AG04449 (cell line): ENCODE measurements around the gene CEACAM21.

ENCODE experiments used
- CTCF ChIA-PET: fragments of 350-600 bp; formaldehyde crosslinking; extraction: SDS; loops from one replicate; lab custom pipeline; 2021; ENCODE audit warnings: antibody characterized with exemption; lab: Yijun Ruan, JAX
- POLR2A ChIA-PET: fragments of 400-600, 350-600 bp; formaldehyde crosslinking; extraction: SDS; loops from one replicate; lab custom pipeline; 2020; ENCODE audit warnings: antibody characterized with exemption, inconsistent platforms; lab: Yijun Ruan, JAX
- DNase-seq: peaks from one replicate; pipeline ENCODE4 v3.0.0-alpha.2; 2010; ENCODE audit warnings: low read depth, low spot score
- H3K4me3 ChIP-seq: 2 replicates; pipeline ENCODE4 v1.5.1; 2011; ENCODE audit warnings: low read depth, mild to moderate bottlenecking, control low read depth, low read length
- TF ChIP-seq, protein P1 (sequence below): IDR thresholded peaks from one replicate; pipeline ENCODE4 v1.5.1; 2011; ENCODE audit warnings: mild to moderate bottlenecking, moderate library complexity, low read length, control low read depth, inconsistent platforms; ENCODE audit not compliant: insufficient read depth; ENCODE audit errors: missing control alignments

The CEACAM21 gene

DNA sequence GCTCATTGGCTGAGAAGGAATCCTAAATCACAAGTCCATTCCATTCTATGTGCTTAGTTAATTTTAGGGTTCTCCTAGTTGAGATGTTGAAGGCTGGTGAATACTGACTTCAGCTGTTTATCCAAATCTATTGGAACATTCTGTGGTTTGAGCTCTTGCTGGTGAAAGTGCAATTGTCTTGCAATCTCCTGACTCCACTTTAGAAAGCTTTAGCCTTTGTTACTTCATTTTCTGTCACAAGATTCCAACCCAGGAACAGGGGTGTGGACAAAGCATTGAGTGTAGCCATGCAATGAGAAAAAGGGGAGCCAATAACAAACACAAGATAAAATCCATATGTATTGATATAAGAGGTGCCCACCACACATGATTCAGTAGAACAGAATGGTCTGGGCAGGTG is 15.0 kb downstream of the CEACAM21 start:
- DNase-seq: no peak
- H3K4me3 ChIP-seq: no peak overlapping the region
- ChIA-PET POLR2A (no interaction called here), CTCF (interaction anchor here (1.1 to 1.3 kb wide), 2 partner anchors 12 to 141 kb away, joined by 3 read pairs; no protein-coding TSS in a partner anchor)
- TF ChIP-seq, protein P1, sequence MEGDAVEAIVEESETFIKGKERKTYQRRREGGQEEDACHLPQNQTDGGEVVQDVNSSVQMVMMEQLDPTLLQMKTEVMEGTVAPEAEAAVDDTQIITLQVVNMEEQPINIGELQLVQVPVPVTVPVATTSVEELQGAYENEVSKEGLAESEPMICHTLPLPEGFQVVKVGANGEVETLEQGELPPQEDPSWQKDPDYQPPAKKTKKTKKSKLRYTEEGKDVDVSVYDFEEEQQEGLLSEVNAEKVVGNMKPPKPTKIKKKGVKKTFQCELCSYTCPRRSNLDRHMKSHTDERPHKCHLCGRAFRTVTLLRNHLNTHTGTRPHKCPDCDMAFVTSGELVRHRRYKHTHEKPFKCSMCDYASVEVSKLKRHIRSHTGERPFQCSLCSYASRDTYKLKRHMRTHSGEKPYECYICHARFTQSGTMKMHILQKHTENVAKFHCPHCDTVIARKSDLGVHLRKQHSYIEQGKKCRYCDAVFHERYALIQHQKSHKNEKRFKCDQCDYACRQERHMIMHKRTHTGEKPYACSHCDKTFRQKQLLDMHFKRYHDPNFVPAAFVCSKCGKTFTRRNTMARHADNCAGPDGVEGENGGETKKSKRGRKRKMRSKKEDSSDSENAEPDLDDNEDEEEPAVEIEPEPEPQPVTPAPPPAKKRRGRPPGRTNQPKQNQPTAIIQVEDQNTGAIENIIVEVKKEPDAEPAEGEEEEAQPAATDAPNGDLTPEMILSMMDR: no peak

DNA sequence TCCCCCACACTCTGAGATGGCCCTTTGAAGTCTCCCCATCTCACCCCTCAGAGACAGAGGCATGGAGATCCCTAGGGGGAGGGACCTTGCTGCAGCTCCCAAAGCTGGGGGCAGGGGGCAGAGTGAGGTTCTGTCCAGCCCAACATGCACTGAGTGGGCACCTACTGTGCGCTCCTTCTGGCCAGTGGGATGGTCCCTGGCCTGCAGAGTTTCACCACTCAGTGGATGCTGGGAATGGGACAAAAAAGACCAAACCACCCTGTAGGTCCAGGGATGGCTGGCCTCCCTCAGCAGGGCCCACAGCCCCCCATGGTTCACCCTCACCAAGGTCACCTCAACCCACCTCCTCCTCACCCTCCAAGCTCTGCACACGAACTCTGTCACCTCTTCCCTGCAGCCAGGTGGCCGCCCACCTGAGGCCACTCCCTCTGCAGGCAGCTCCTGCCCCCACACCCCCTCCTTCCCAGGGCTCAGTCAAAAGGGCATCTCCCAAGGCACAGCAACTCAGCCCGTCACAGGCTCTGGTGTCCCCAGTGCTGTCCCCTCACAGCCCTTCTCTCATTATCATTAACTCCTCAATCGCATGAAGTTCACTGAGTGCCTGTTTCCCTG is 16.1 kb downstream of the CEACAM21 start:
- H3K4me3 ChIP-seq: no peak overlapping the region
- CTCF ChIA-PET: no interaction called here
- TF ChIP-seq, protein P1: no peak
- POLR2A ChIA-PET: no interaction called here
- DNase-seq: no peak

DNA sequence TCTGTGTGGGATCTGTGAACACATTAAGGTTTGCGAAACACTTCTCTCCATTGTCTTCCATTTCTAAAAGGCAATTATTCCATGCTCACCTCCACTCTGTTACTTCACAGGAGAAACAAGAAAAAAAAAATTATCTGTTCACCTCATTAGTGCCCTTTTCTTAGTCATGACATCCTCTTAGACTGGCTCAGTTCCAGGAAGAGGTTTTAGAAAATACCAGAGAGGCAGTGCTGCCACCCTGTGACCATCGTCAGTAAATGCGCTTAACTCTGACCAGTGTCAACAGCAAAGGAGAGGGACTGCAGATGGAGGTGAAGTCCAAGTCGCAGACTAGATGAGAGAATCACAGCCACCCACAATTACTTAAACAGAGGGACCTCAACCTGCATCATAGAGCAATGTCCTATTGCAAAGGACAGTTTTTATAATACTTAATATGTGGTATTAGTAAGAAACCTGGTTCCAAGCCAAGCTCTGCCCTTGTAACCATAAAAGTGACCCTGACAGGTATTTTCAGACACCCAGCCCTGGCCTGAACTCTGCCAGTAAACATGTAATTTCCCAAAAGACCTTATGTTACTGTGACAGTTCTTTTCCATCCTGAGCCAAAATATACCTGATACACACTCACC is 19.4 kb downstream of the CEACAM21 start:
- TF ChIP-seq, protein P1: peak; percentile 59
- ChIA-PET CTCF (interaction anchor here (1.0 to 2.6 kb wide), 7 partner anchors 8 to 146 kb away, joined by 3 to 10 read pairs (median 3); no protein-coding TSS in a partner anchor), POLR2A (no interaction called here)
- peak; percentile 12 for DNase-seq
- no peak overlapping the region for H3K4me3 ChIP-seq

DNA sequence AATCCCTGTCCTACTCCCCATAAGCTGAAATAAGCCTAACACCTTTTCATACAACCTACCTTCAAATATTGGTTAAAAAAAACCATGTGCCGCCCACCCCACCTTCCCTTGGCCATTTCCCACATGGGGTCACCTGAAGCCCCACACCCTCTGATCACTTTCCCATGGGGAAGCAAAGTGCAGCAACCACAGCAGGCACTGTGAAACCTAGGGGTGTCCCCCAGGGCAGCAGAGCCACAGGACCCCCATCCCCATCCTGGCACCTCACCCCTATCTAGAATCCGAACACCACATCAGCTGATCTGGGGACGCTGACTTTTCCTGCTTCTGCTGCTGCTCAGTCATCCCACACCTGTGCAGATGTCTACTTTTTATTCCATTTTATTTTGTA is 19.9 kb downstream of the CEACAM21 start:
- ChIA-PET CTCF (interaction anchor here (1.0 to 2.6 kb wide), 7 partner anchors 8 to 147 kb away, joined by 3 to 10 read pairs (median 3); no protein-coding TSS in a partner anchor), POLR2A (no interaction called here)
- TF ChIP-seq, protein P1: no peak
- no peak overlapping the region for H3K4me3 ChIP-seq
- DNase-seq: no peak

DNA sequence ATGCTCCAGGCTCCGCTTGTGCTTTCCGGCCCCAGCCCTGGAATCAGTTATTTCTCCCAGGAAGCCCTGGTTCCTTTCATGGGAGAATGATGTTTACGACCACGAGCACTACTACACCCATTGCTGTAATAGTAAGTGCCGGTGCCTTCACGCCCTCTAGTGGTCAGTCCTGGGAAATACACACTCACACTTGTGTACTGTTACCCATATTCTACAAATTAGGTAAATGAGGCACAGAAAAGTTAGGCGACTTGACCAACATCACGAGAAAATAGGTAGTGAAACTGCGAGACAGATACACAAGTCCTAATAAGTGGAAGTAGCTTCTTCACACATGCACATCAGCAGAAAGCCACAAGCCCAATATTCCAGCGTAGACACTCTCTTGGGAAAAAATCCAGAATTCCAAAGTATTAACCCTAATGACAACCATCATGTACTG is 21.7 kb downstream of the CEACAM21 start:
- TF ChIP-seq, protein P1: peak; percentile 86
- peak; percentile 10 for DNase-seq
- ChIA-PET POLR2A (no interaction called here), CTCF (interaction anchor here (0.7 to 2.6 kb wide), 19 partner anchors 9 to 149 kb away, joined by 3 to 18 read pairs (median 3); no protein-coding TSS in a partner anchor)
- H3K4me3 ChIP-seq: no peak overlapping the region
